Measurements from ENCODE around the gene RER1.

Gene RER1

GRCh38 chr1:2449636-2450454 is 58.2 kb downstream of the RER1 start:
- DNase-seq, result no peak

GRCh38 chr1:2451741-2452140 is 60.1 kb downstream of the RER1 start:
- no peak for DNase-seq

GRCh38 chr1:2452201-2452931 is 60.7 kb downstream of the RER1 start:
- DNase-seq, result peak; percentile 74

GRCh38 chr1:2452932-2453315 is 61.3 kb downstream of the RER1 start:
- DNase-seq, result no peak

- no peak for DNase-seq
Measured at GRCh38 chr1:2454227-2454626, 62.6 kb downstream of the RER1 start.
